ENCODE measurements around the gene ATXN10. TPM values are rescaled to one million over a fixed set of nuclear protein-coding genes. Genes with fewer than 3 reads are reported as not detected.

ATXN10 gene
- total and polyA plus RNA-seq, 3 donors from 2014 or later, result 171 to 204 (median 176) TPM

- H3K4me1 ChIP-seq, result no peaks in the 10 kb centered on the region
- TF ChIP-seq, protein P1, sequence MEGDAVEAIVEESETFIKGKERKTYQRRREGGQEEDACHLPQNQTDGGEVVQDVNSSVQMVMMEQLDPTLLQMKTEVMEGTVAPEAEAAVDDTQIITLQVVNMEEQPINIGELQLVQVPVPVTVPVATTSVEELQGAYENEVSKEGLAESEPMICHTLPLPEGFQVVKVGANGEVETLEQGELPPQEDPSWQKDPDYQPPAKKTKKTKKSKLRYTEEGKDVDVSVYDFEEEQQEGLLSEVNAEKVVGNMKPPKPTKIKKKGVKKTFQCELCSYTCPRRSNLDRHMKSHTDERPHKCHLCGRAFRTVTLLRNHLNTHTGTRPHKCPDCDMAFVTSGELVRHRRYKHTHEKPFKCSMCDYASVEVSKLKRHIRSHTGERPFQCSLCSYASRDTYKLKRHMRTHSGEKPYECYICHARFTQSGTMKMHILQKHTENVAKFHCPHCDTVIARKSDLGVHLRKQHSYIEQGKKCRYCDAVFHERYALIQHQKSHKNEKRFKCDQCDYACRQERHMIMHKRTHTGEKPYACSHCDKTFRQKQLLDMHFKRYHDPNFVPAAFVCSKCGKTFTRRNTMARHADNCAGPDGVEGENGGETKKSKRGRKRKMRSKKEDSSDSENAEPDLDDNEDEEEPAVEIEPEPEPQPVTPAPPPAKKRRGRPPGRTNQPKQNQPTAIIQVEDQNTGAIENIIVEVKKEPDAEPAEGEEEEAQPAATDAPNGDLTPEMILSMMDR (IDR thresholded peaks at IDR 0.05), result no peak
- TF ChIP-seq POLR2A (IDR thresholded peaks at IDR 0.05), result no peak
- H3K27ac ChIP-seq, result no peak overlapping the region
- H3K36me3 ChIP-seq (ENCODE audit: low read depth, missing control alignments), result no peaks in the 10 kb centered on the region
- no peaks in the 10 kb centered on the region for H3K9me3 ChIP-seq
- H3K27me3 ChIP-seq, result no peaks in the 10 kb centered on the region
- H3K4me3 ChIP-seq, result no peak overlapping the region
- no peak for DNase-seq
- intact Hi-C loops (cut with DNase I; ENCODE audit: low total_unique reads), result no loop called here
- WGBS, 2 donors, result 96 to 100% methylated on average over 2 to 19 of the region's 24 CpGs
These were observed 30.6 kb upstream of the ATXN10 start for GRCh38 chr22:45640941-45641621.

DNA sequence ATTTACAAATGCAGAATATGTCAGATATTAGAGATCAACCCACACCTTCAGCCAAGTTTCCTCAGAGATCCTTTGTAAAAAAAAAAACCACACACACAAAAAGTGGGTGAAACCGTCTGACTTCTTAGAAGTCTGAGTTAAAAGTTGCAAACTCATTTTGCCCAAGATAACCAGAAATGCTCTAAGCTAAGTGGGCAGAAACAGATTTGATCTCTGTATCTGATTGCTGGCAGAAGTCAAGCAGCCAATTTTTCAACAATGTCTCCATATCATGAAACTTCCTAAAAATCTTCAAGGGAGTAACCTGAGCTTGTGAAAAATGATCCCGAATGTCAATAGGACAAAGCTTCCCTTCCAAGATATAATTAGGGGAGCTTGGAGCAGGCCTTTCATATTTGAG lies 28.6 kb upstream of the ATXN10 start:
- TF ChIP-seq, protein P1 (IDR thresholded peaks at IDR 0.05), result no peak
- DNase-seq, result no peak
- intact Hi-C loops (cut with DNase I; ENCODE audit: low total_unique reads), result no loop called here
- Histone ChIP-seq H3K27ac (no peak overlapping the region), H3K27me3 (no peaks in the 10 kb centered on the region), H3K4me3 (no peak overlapping the region), H3K4me1 (no peaks in the 10 kb centered on the region), H3K9me3 (no peaks in the 10 kb centered on the region), H3K36me3 (ENCODE audit: low read depth, missing control alignments) (no peaks in the 10 kb centered on the region)
- 54 to 55% methylated on average over 2 of the region's 2 CpGs for WGBS, 2 donors

DNA sequence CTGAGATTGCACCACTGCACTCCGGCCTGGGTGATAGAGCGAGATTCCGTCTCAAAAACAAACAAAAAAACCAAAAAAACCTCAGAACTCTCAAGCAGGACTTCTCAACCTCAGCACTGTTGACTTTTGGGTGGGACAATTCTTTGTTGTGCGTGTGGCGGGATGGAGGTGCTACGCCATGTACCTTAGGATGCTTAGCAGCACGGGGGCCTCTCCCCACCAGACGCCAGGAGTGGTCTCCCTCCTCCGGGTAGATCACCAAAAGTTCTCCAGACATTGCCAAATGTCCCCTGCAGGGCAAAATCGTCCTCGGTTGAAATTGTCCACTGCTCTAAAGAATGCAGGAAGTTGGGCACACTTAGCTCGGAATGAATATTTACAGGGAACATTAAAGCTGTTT lies 26.9 kb upstream of the ATXN10 start:
- Histone ChIP-seq H3K27ac (no peak overlapping the region), H3K36me3 (ENCODE audit: low read depth, missing control alignments) (no peaks in the 10 kb centered on the region), H3K4me1 (no peaks in the 10 kb centered on the region), H3K4me3 (no peak overlapping the region), H3K9me3 (no peaks in the 10 kb centered on the region), H3K27me3 (no peaks in the 10 kb centered on the region)
- intact Hi-C loops (cut with DNase I; ENCODE audit: low total_unique reads), result no loop called here
- TF ChIP-seq POLR2A (IDR thresholded peaks at IDR 0.05), result no peak
- TF ChIP-seq, protein P1 (IDR thresholded peaks at IDR 0.05), result no peak
- no peak for DNase-seq
- WGBS, 2 donors, result 63 to 68% methylated on average over 12 of the region's 12 CpGs

GRCh38 chr22:45645150-45645525 lies 26.5 kb upstream of the ATXN10 start:
- Histone ChIP-seq H3K4me3 (peak overlapping the region; percentile 21 to 36), H3K27ac (no peak overlapping the region), H3K9me3 (no peaks in the 10 kb centered on the region), H3K36me3 (ENCODE audit: low read depth, missing control alignments) (no peaks in the 10 kb centered on the region), H3K27me3 (no peaks in the 10 kb centered on the region), H3K4me1 (no peaks in the 10 kb centered on the region)
- DNase-seq, result no peak
- intact Hi-C loops (cut with DNase I; ENCODE audit: low total_unique reads), result no loop called here
- TF ChIP-seq POLR2A (IDR thresholded peaks at IDR 0.05), result no peak
- TF ChIP-seq, protein P1 (IDR thresholded peaks at IDR 0.05), result no peak
- WGBS, 2 donors, result 24 to 34% methylated on average over 8 to 16 of the region's 16 CpGs
